ENCODE data around the gene C19orf53. TPM values are rescaled to one million over a fixed set of nuclear protein-coding genes. Genes with fewer than 3 reads are reported as not detected.

The C19orf53 gene
- total and polyA plus RNA-seq, 2 of the 13 experiments (the other 11 are each of a cell fraction or from before 2014, with no cell fraction given): 129 to 130 TPM

DNA sequence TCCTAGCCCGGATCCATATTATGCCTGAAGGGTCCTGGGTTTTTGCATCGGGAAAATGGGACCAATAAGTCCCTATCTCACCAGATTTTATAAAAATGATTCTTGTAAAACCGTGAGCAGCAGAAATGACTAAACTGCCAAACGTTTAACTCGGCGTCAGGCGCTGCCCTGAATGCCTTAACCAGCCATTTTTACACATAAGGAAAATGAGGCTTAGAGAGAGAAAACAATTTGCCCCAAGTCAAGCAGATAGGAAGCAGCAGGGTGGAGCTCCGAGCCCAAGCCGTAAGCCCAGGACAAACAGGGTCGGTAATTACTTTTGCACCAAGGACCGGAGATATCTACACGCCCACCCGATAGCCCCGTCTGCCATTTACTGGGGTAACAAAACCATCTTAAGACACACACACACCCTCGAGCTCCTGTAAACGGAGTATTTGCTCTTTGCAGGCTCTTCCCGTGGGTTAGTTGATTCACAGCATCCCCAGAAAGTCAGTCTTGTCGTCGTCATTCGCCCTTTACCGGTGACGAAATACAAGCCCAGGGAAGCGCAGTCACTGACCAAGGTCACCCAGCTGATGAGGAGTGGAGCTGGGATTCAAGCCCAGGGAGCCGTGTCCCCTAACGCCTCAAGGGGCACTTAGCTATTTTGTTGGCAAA is 26.0 kb upstream of the C19orf53 start (continued):
- TF ChIP-seq, protein P1, sequence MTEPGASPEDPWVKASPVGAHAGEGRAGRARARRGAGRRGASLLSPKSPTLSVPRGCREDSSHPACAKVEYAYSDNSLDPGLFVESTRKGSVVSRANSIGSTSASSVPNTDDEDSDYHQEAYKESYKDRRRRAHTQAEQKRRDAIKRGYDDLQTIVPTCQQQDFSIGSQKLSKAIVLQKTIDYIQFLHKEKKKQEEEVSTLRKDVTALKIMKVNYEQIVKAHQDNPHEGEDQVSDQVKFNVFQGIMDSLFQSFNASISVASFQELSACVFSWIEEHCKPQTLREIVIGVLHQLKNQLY (CRISPR knock-in tag; IDR thresholded peaks at IDR 0.05): no peak
- TF ChIP-seq JDP2 (CRISPR knock-in tag; IDR thresholded peaks at IDR 0.05; ENCODE audit: borderline replicate concordance): no peak
- no peak for TF ChIP-seq ZNF367 (CRISPR knock-in tag; IDR thresholded peaks at IDR 0.05; ENCODE audit: borderline replicate concordance)
- no peak for TF ChIP-seq NFE2L1 (CRISPR knock-in tag; IDR thresholded peaks at IDR 0.05; ENCODE audit: borderline replicate concordance)
- TF ChIP-seq ATM (IDR thresholded peaks at IDR 0.05; ENCODE audit: borderline replicate concordance): no peak
- TF ChIP-seq RNF2 (conservative IDR thresholded peaks at IDR 0.05; ENCODE audit: low read depth): no peak
- no peak for TF ChIP-seq SRY (CRISPR knock-in tag; IDR thresholded peaks at IDR 0.05)
- no peak for TF ChIP-seq ZNF652 (CRISPR knock-in tag; IDR thresholded peaks at IDR 0.05; ENCODE audit: borderline replicate concordance, low read depth)
- TF ChIP-seq RFXANK (CRISPR knock-in tag; IDR thresholded peaks at IDR 0.05): no peak; the same call in 1 of the 2 replicates
- no peak for TF ChIP-seq SP2 (CRISPR knock-in tag; IDR thresholded peaks at IDR 0.05)
- 0 out of 2 replicates have a peak, but pooled peaks have one; percentile 26 for TF ChIP-seq CEBPG (CRISPR knock-in tag; IDR thresholded peaks at IDR 0.05)
- no peak for TF ChIP-seq ZNF446 (CRISPR knock-in tag; IDR thresholded peaks at IDR 0.05)
- no peak for TF ChIP-seq FOXJ3 (CRISPR knock-in tag; IDR thresholded peaks at IDR 0.05; ENCODE audit: borderline replicate concordance)
- no peak for TF ChIP-seq ZNF12 (CRISPR knock-in tag; IDR thresholded peaks at IDR 0.05)
- TF ChIP-seq NR2F2 (IDR thresholded peaks at IDR 0.05; ENCODE audit: borderline replicate concordance, low read depth): no peak
- TF ChIP-seq, protein P2, sequence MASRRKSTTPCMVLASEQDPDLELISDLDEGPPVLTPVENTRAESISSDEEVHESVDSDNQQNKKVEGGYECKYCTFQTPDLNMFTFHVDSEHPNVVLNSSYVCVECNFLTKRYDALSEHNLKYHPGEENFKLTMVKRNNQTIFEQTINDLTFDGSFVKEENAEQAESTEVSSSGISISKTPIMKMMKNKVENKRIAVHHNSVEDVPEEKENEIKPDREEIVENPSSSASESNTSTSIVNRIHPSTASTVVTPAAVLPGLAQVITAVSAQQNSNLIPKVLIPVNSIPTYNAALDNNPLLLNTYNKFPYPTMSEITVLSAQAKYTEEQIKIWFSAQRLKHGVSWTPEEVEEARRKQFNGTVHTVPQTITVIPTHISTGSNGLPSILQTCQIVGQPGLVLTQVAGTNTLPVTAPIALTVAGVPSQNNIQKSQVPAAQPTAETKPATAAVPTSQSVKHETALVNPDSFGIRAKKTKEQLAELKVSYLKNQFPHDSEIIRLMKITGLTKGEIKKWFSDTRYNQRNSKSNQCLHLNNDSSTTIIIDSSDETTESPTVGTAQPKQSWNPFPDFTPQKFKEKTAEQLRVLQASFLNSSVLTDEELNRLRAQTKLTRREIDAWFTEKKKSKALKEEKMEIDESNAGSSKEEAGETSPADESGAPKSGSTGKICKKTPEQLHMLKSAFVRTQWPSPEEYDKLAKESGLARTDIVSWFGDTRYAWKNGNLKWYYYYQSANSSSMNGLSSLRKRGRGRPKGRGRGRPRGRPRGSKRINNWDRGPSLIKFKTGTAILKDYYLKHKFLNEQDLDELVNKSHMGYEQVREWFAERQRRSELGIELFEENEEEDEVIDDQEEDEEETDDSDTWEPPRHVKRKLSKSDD (CRISPR knock-in tag; IDR thresholded peaks at IDR 0.05; ENCODE audit: low read depth): no peak
- TF ChIP-seq NR3C1 (CRISPR knock-in tag; IDR thresholded peaks at IDR 0.05): no peak
- no peak for TF ChIP-seq CAMTA2 (CRISPR knock-in tag; IDR thresholded peaks at IDR 0.05; ENCODE audit: borderline replicate concordance)
- TF ChIP-seq TBP (CRISPR knock-in tag; IDR thresholded peaks at IDR 0.05): no peak
- no peak for TF ChIP-seq ZFP37 (CRISPR knock-in tag; IDR thresholded peaks at IDR 0.05; ENCODE audit: borderline replicate concordance)
- TF ChIP-seq ZNF713 (CRISPR knock-in tag; IDR thresholded peaks at IDR 0.05): no peak
- TF ChIP-seq POLR2G (IDR thresholded peaks at IDR 0.05; ENCODE audit: low read depth, low read length): no peak
- TF ChIP-seq POLR2A (IDR thresholded peaks at IDR 0.05; ENCODE audit: insufficient read depth in 1 of 2, low read depth in 2 of 2, low read length in 2 of 2): 0 out of 4 replicates have a peak, but pooled peaks of 1 of the 2 experiments have one; percentile 6
- TF ChIP-seq ZNF496 (CRISPR knock-in tag; IDR thresholded peaks at IDR 0.05; ENCODE audit: insufficient replicate concordance): no peak
- TF ChIP-seq ADNP (CRISPR knock-in tag; IDR thresholded peaks at IDR 0.05): no peak
- TF ChIP-seq NFATC3 (CRISPR knock-in tag; IDR thresholded peaks at IDR 0.05): no peak
- TF ChIP-seq, protein P3, sequence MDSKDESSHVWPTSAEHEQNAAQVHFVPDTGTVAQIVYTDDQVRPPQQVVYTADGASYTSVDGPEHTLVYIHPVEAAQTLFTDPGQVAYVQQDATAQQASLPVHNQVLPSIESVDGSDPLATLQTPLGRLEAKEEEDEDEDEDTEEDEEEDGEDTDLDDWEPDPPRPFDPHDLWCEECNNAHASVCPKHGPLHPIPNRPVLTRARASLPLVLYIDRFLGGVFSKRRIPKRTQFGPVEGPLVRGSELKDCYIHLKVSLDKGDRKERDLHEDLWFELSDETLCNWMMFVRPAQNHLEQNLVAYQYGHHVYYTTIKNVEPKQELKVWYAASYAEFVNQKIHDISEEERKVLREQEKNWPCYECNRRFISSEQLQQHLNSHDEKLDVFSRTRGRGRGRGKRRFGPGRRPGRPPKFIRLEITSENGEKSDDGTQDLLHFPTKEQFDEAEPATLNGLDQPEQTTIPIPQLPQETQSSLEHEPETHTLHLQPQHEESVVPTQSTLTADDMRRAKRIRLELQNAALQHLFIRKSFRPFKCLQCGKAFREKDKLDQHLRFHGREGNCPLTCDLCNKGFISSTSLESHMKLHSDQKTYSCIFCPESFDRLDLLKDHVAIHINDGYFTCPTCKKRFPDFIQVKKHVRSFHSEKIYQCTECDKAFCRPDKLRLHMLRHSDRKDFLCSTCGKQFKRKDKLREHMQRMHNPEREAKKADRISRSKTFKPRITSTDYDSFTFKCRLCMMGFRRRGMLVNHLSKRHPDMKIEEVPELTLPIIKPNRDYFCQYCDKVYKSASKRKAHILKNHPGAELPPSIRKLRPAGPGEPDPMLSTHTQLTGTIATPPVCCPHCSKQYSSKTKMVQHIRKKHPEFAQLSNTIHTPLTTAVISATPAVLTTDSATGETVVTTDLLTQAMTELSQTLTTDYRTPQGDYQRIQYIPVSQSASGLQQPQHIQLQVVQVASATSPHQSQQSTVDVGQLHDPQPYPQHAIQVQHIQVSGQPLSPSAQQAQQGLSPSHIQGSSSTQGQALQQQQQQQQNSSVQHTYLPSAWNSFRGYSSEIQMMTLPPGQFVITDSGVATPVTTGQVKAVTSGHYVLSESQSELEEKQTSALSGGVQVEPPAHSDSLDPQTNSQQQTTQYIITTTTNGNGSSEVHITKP (CRISPR knock-in tag; IDR thresholded peaks at IDR 0.05; ENCODE audit: low read depth): no peak

Measured in HepG2 (cell line).